HG02970 (cell line): ENCODE data around the gene SLC25A22.

Source experiments
- ATAC-seq: cut with Tn5 transposase; IDR thresholded peaks from one replicate; pipeline ENCODE4 v1.9.1; 2021; ENCODE audit warnings: mild to moderate bottlenecking, moderate library complexity, moderate number of reproducible peaks; ENCODE audit not compliant: unreplicated experiment, low FRiP score

SLC25A22 gene

DNA sequence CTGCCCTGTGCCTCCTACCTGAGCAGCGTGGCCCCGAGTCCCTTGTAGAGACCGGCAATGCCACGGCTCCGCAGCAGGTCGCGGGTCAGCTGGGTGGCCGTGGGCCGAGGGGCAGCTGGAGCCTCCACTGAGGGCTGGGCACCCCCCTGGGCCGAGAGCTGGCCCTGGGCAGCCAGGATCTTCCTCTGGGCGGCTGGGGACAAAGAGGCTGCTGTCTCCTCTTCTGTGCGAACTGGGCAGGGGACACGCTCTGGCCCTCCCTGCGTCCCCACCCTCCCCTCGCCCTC, 5.6 kb downstream of the SLC25A22 start:
- no peak for ATAC-seq

- ATAC-seq = no peak
These were observed 6.2 kb downstream of the SLC25A22 start for GRCh38 chr11:791658-792534.

DNA sequence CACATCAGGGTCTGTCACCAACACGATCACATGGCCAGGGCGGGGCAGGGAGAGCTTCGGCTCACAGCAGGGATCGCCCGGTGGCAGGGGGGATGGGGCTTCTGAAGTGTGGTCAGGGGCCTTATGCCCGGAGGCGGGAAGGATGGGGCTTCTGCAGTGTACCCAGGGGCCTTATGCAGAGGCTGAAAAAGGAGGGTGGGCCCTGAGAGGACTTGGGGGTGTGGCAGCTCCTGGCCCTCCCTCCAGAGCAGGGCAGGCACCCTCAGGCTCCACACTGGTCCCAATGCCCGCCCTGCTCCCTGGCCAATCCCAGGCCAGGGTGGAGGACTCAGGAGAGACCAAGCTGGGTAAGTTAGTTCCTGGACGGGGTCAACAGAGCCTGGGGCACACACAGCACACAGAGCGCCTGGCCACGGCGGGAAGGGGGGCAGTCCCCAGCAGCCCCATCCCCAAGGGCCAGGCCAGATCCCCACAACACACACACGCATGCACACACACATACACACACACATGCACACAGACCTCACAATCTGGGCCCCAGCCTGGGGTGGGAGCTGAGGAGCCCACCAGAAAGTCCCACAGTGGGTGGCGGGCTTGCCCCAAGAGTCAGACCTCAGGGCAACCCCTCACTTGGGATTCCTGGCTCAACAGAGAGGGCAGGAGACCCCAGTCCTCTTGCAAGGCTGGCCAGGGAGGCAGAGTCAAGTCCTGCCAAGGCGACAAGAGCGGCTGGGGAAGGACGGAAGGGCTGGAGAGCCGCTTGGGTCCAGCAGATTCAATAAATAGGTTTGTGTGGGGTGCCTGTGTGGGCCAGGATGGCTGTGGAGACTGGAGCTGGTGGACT, 7.1 kb downstream of the SLC25A22 start:
- no peak for ATAC-seq

- no peak for ATAC-seq
These were observed 8.1 kb downstream of the SLC25A22 start, which contains the start of gene CEND1 for GRCh38 chr11:789943-790342. CEND1 (minus strand) TSS chr11:790090; CDS start chr11:788576, 1,514 bp downstream.

- ATAC-seq = no peak
These were observed 8.8 kb downstream of the SLC25A22 start for GRCh38 chr11:788953-789940.

GRCh38 chr11:788009-788640, 10.0 kb downstream of the SLC25A22 start:
- no peak for ATAC-seq

DNA sequence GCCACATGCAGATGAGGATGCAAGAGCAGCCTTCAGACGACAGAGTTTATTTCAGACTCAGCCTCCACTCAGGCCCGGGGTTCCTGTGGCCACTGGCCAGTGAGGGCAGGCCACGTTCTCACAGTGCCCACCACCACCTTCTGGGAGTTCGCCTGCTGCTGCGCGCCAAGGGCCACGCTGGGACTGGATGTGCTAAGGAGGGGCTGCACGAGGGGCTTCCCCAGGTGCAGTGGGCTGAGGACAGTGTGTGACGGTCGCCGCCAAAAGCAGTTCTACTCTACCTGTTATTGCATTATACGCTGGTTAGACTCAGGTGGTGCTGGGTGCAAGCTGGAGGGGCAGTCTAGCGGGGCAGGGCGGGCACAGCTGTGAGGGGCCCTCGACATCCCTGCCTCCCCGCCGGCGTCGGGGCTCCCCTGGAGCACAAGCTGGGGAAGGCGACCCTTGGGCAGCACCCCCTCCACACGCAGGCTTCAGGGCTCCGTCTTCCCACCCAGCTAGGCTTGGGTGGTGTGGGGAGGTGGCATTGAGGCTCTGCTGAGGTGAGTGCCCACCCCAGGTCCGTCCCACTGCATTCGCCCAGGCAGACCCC, 10.9 kb downstream of the SLC25A22 start:
- ATAC-seq = no peak

GRCh38 chr11:786235-787083, 11.6 kb downstream of the SLC25A22 start:
- ATAC-seq = no peak

GRCh38 chr11:783581-784015, 14.5 kb downstream of the SLC25A22 start:
- no peak for ATAC-seq

- no peak for ATAC-seq
These were observed 15.6 kb downstream of the SLC25A22 start for GRCh38 chr11:782264-783174.

- ATAC-seq = no peak
These were observed 18.0 kb downstream of the SLC25A22 start for GRCh38 chr11:779955-780532.

DNA sequence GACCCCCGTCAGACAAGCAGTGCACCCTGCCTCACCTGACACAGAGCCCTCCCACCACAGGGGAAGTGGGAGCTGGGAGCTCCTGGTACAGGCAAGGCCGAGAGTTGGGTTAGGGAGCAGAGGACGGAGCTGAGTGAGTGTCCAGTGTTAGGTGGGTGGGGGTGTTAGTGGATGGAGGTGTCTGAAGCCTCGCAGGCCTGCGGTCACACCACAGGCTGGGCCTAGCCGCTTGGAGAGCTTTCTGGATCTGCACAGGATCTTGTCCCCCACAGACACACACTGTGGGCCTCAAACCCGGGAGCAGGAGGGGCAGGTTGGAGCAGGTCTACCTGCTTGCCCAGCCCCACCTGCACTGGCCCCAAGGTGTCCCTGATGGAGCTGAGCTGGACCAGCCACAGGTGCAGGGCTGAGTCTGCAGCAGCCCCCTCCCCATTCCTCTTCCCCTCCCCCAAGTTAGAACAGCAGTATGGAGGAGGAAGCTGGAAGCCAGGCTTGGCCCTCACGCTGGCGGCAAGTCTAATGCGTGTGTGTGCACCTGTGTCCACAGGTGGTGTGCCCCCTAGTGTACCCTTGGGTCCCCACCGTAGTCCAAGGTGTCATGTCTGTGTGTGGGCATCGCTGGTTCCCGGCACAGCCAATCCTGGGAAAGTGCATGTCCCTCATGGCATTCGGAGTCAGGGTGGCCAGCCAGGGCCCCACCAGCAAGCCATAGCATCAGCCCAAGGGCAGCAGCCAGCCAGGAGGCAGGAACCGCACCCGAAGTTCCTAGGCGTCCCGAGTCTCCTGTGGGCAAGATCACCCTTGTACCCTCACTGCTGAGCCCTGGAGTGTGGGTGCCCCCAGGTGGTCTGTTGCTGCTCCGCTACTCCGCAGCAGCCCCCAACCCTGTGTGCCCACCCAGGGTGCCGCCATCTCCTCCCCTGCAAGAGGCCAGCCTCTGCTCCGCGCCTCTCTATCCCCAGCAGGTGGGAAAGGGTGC, 18.8 kb downstream of the SLC25A22 start:
- no peak for ATAC-seq

GRCh38 chr11:777288-778255, 20.5 kb downstream of the SLC25A22 start, which contains the start of gene GATD1:
GATD1 (minus strand) TSS chr11:777487; CDS start chr11:777462, 25 bp downstream.
- peak; percentile 76 for ATAC-seq

- peak; percentile 29 for ATAC-seq
These were observed 21.4 kb downstream of the SLC25A22 start for GRCh38 chr11:776561-777287.
